Esophagus squamous epithelium (tissue), 4 donors: ENCODE results near the gene TRPT1.

Experiments
- CTCF ChIP-seq, 6 experiments: fragments of 450-650 bp in 4 of 6; fragments of 200-600 bp in 2 of 6; sonication (generic) in 2 of 6; IDR thresholded peaks; one replicate each; pipeline ENCODE4 v1.5.1; 2016 to 2019; ENCODE audit warnings: antibody characterized with exemption in 6 of 6, mild to moderate bottlenecking in 4 of 6, moderate library complexity in 4 of 6
- POLR2A ChIP-seq, 4 donors: fragments of 450-650 bp; IDR thresholded peaks; one replicate each; pipeline ENCODE4 v1.6.1; 2017; ENCODE audit warnings: antibody characterized with exemption in 4 of 4, mild to moderate bottlenecking in 4 of 4, moderate library complexity in 3 of 4

GRCh38 chr11:64219354-64219684 lies 6.7 kb downstream of the TRPT1 start:
- TF ChIP-seq CTCF (IDR thresholded peaks at IDR 0.05) = no peak
- TF ChIP-seq POLR2A (IDR thresholded peaks at IDR 0.05) = no peak
